Measurements from ENCODE around the gene SLC44A2.

SLC44A2 gene

GRCh38 chr19:10611907-10612306 is 13.4 kb upstream of the SLC44A2 start:
- TF ChIP-seq MYC (IDR thresholded peaks at IDR 0.05; ENCODE audit: low read depth, low read length) = no peak
- TF ChIP-seq CTCF (IDR thresholded peaks at IDR 0.05; ENCODE audit: low read depth, low read length) = no peak
- TF ChIP-seq POLR2A (IDR thresholded peaks at IDR 0.05; ENCODE audit: extremely low read depth, insufficient read length) = no peak
- TF ChIP-seq MAX (IDR thresholded peaks at IDR 0.05; ENCODE audit: low read depth, low read length) = no peak
- no peak for DNase-seq (ENCODE audit: low read depth)

GRCh38 chr19:10612499-10613119 is 12.7 kb upstream of the SLC44A2 start:
- TF ChIP-seq POLR2A (IDR thresholded peaks at IDR 0.05; ENCODE audit: extremely low read depth, insufficient read length) (no peak), MAX (IDR thresholded peaks at IDR 0.05; ENCODE audit: low read depth, low read length) (no peak), MYC (IDR thresholded peaks at IDR 0.05; ENCODE audit: low read depth, low read length) (no peak), CTCF (IDR thresholded peaks at IDR 0.05; ENCODE audit: low read depth, low read length) (no peak)
- H3K4me3 ChIP-seq (ENCODE audit: low read depth, low read length) = no peak overlapping the region
- no peak for DNase-seq (ENCODE audit: low read depth)

More at GRCh38 chr19:10611907-10612306, 13.4 kb upstream of the SLC44A2 start:
- H3K4me3 ChIP-seq (ENCODE audit: low read depth, low read length) = no peak overlapping the region

- no peak for TF ChIP-seq MAX (IDR thresholded peaks at IDR 0.05; ENCODE audit: low read depth, low read length)
- TF ChIP-seq CTCF (IDR thresholded peaks at IDR 0.05; ENCODE audit: low read depth, low read length) = no peak
- no peak for TF ChIP-seq POLR2A (IDR thresholded peaks at IDR 0.05; ENCODE audit: extremely low read depth, insufficient read length)
- TF ChIP-seq MYC (IDR thresholded peaks at IDR 0.05; ENCODE audit: low read depth, low read length) = no peak
- DNase-seq (ENCODE audit: low read depth) = no peak
- H3K4me3 ChIP-seq (ENCODE audit: low read depth, low read length) = no peak overlapping the region
These were observed 9.8 kb upstream of the SLC44A2 start for GRCh38 chr19:10615429-10616023.

GRCh38 chr19:10617409-10618121 is 7.8 kb upstream of the SLC44A2 start:
- no peak for DNase-seq (ENCODE audit: low read depth)
- TF ChIP-seq MYC (IDR thresholded peaks at IDR 0.05; ENCODE audit: low read depth, low read length) (no peak), CTCF (IDR thresholded peaks at IDR 0.05; ENCODE audit: low read depth, low read length) (no peak), POLR2A (IDR thresholded peaks at IDR 0.05; ENCODE audit: extremely low read depth, insufficient read length) (no peak), MAX (IDR thresholded peaks at IDR 0.05; ENCODE audit: low read depth, low read length) (no peak)

GRCh38 chr19:10618846-10619245 is 6.5 kb upstream of the SLC44A2 start:
- TF ChIP-seq MAX (IDR thresholded peaks at IDR 0.05; ENCODE audit: low read depth, low read length) (no peak), MYC (IDR thresholded peaks at IDR 0.05; ENCODE audit: low read depth, low read length) (no peak), POLR2A (IDR thresholded peaks at IDR 0.05; ENCODE audit: extremely low read depth, insufficient read length) (no peak), CTCF (IDR thresholded peaks at IDR 0.05; ENCODE audit: low read depth, low read length) (no peak)
- no peak for DNase-seq (ENCODE audit: low read depth)
- no peak overlapping the region for H3K4me3 ChIP-seq (ENCODE audit: low read depth, low read length)

More at GRCh38 chr19:10617409-10618121, 7.8 kb upstream of the SLC44A2 start:
- H3K4me3 ChIP-seq (ENCODE audit: low read depth, low read length) = no peak overlapping the region
